ENCODE measurements around the gene PRG3. TPM values are rescaled to one million over a fixed set of nuclear protein-coding genes. Genes with fewer than 3 reads are reported as not detected.
"Not testable (repeated sequence)": the region's sequence is repeated elsewhere in the genome, so short reads cannot be mapped to it uniquely, and the experiment has no call there.

The PRG3 gene
- total RNA-seq, 2 experiments from 2014 or later: not detected

- no peaks in the 10 kb centered on the region for H3K36me3 Mint-ChIP-seq (ENCODE audit: low read depth)
- H3K27me3 Mint-ChIP-seq (ENCODE audit: low read depth): peaks cover 9% of the 10 kb centered on the region
- ATAC-seq: no peak
- POLR2A ChIA-PET: no interaction called here
- DNase-seq: no peak
- H3K27ac Mint-ChIP-seq: no peak overlapping the region
- no peak overlapping the region for H3K4me3 Mint-ChIP-seq
- no peaks in the 10 kb centered on the region for H3K9me3 Mint-ChIP-seq (ENCODE audit: insufficient read depth)
- CTCF ChIA-PET: interaction anchor here (0.6 to 1.5 kb wide), 5 partner anchors 115 to 502 kb away, joined by 3 to 4 read pairs (median 3); no protein-coding TSS in a partner anchor
- H3K4me1 Mint-ChIP-seq (ENCODE audit: low read depth): peaks cover 3% of the 10 kb centered on the region
These were observed 38.2 kb downstream of the PRG3 start for GRCh38 chr11:57342702-57343101.

GRCh38 chr11:57341250-57341808 is 39.6 kb downstream of the PRG3 start:
- Mint-ChIP-seq H3K4me1 (ENCODE audit: low read depth) (peaks cover 7% of the 10 kb centered on the region), H3K27me3 (ENCODE audit: low read depth) (peaks cover 9% of the 10 kb centered on the region)
- CTCF ChIA-PET: no interaction called here

GRCh38 chr11:57340039-57340615 is 40.8 kb downstream of the PRG3 start:
- no peaks in the 10 kb centered on the region for H3K36me3 Mint-ChIP-seq (ENCODE audit: low read depth)
- ChIA-PET CTCF (no interaction called here), POLR2A (no interaction called here)
- no peaks in the 10 kb centered on the region for H3K9me3 Mint-ChIP-seq (ENCODE audit: insufficient read depth)
- ATAC-seq (no peak), DNase-seq (no peak)
- H3K27ac Mint-ChIP-seq: no peak overlapping the region
- H3K4me1 Mint-ChIP-seq (ENCODE audit: low read depth): peaks cover 11% of the 10 kb centered on the region
- H3K4me3 Mint-ChIP-seq: no peak overlapping the region
- peaks cover 9% of the 10 kb centered on the region for H3K27me3 Mint-ChIP-seq (ENCODE audit: low read depth)

More at GRCh38 chr11:57341250-57341808, 39.6 kb downstream of the PRG3 start:
- Mint-ChIP-seq H3K9me3 (ENCODE audit: insufficient read depth) (no peaks in the 10 kb centered on the region), H3K27ac (no peak overlapping the region), H3K36me3 (ENCODE audit: low read depth) (no peaks in the 10 kb centered on the region), H3K4me3 (no peak overlapping the region)
- DNase-seq: no peak
- no peak for ATAC-seq
- POLR2A ChIA-PET: no interaction called here

GRCh38 chr11:57339328-57339727 is 41.6 kb downstream of the PRG3 start:
- peaks cover 6% of the 10 kb centered on the region for H3K36me3 Mint-ChIP-seq (ENCODE audit: low read depth)
- DNase-seq (no peak), ATAC-seq (no peak)
- POLR2A ChIA-PET: interaction anchor here (1.0 kb wide), 1 partner anchor 14 kb away, joined by 3 read pairs; the partner anchor contains the start of gene TNKS1BP1
- no peak overlapping the region for H3K4me3 Mint-ChIP-seq
- H3K9me3 Mint-ChIP-seq (ENCODE audit: insufficient read depth): no peaks in the 10 kb centered on the region
- CTCF ChIA-PET: interaction anchor here (1.0 kb wide), 2 partner anchors 118 to 154 kb away, joined by 3 to 4 read pairs; no protein-coding TSS in a partner anchor
- no peak overlapping the region for H3K27ac Mint-ChIP-seq
- H3K27me3 Mint-ChIP-seq (ENCODE audit: low read depth): peaks cover 9% of the 10 kb centered on the region
- peaks cover 18% of the 10 kb centered on the region for H3K4me1 Mint-ChIP-seq (ENCODE audit: low read depth)

- Mint-ChIP-seq H3K4me1 (ENCODE audit: low read depth) (peaks cover 30% of the 10 kb centered on the region), H3K36me3 (ENCODE audit: low read depth) (peaks cover 17% of the 10 kb centered on the region), H3K27ac (no peak within 1 kb of the TSS), H3K9me3 (ENCODE audit: insufficient read depth) (no peaks in the 10 kb centered on the region), H3K27me3 (ENCODE audit: low read depth) (peaks cover 9% of the 10 kb centered on the region), H3K4me3 (no peak within 1 kb of the TSS)
- ATAC-seq: no peak
- no peak for DNase-seq
- POLR2A ChIA-PET: interaction anchor here (0.6 to 0.8 kb wide), 2 partner anchors 13 to 404 kb away, joined by 3 read pairs; partner anchors contain the start of genes SELENOH and TNKS1BP1
- CTCF ChIA-PET: interaction anchor here (0.9 to 1.4 kb wide), 4 partner anchors 10 to 155 kb away, joined by 3 to 4 read pairs (median 3); no protein-coding TSS in a partner anchor
These were observed 42.8 kb downstream of the PRG3 start, which contains the start of gene P2RX3 for GRCh38 chr11:57338142-57338541. TSS of gene P2RX3 (plus strand) at chr11:57338352. CDS start at chr11:57338551, 199 bp downstream.

GRCh38 chr11:57336856-57337255 is 44.1 kb downstream of the PRG3 start:
- CTCF ChIA-PET: interaction anchor here (0.9 to 2.9 kb wide), 3 partner anchors 9 to 304 kb away, joined by 3 to 14 read pairs (median 6); no protein-coding TSS in a partner anchor
- H3K4me1 Mint-ChIP-seq (ENCODE audit: low read depth): peaks cover 32% of the 10 kb centered on the region
- ATAC-seq; H3K9me3 Mint-ChIP-seq (ENCODE audit: insufficient read depth); H3K27ac Mint-ChIP-seq; H3K27me3 Mint-ChIP-seq (ENCODE audit: low read depth); DNase-seq: not testable (repeated sequence)
- H3K36me3 Mint-ChIP-seq (ENCODE audit: low read depth): peaks cover 28% of the 10 kb centered on the region
- POLR2A ChIA-PET: interaction anchor here (2.2 to 3.5 kb wide), 2 partner anchors 12 to 16 kb away, joined by 9 to 55 read pairs; partner anchors contain the start of gene TNKS1BP1
- H3K4me3 Mint-ChIP-seq: peak overlapping the region; percentile 92

- ChIA-PET CTCF (interaction anchor here (1.4 to 2.9 kb wide), 2 partner anchors 10 to 122 kb away, joined by 6 to 14 read pairs; no protein-coding TSS in a partner anchor), POLR2A (interaction anchor here (1.4 to 3.5 kb wide), 4 partner anchors 11 to 25 kb away, joined by 5 to 55 read pairs (median 8); partner anchors contain the start of gene TNKS1BP1)
- DNase-seq: peak; percentile 57
- Mint-ChIP-seq H3K4me1 (ENCODE audit: low read depth) (peaks cover 35% of the 10 kb centered on the region), H3K27me3 (ENCODE audit: low read depth) (peaks cover 9% of the 10 kb centered on the region), H3K36me3 (ENCODE audit: low read depth) (peaks cover 35% of the 10 kb centered on the region), H3K4me3 (peak overlapping the region; percentile 92), H3K9me3 (ENCODE audit: insufficient read depth) (no peaks in the 10 kb centered on the region), H3K27ac (peak overlapping the region; percentile 99)
- peak; percentile 34 for ATAC-seq
These were observed 44.8 kb downstream of the PRG3 start for GRCh38 chr11:57336111-57336666.

GRCh38 chr11:57335343-57336110 is 45.4 kb downstream of the PRG3 start, which contains the start of gene SSRP1:
TSS of gene SSRP1 (minus strand) at chr11:57335892. CDS start at chr11:57335121, 771 bp downstream.
- no peaks in the 10 kb centered on the region for H3K9me3 Mint-ChIP-seq (ENCODE audit: insufficient read depth)
- peaks cover 39% of the 10 kb centered on the region for H3K4me1 Mint-ChIP-seq (ENCODE audit: low read depth)
- H3K27ac Mint-ChIP-seq: peak within 1 kb of the TSS; percentile 99
- POLR2A ChIA-PET: interaction anchor here (0.8 to 3.5 kb wide), 6 partner anchors 10 to 406 kb away, joined by 3 to 55 read pairs (median 6); partner anchors contain the start of genes SELENOH and TNKS1BP1
- ATAC-seq: peak; percentile 96
- peak; percentile 90 for DNase-seq
- peaks cover 41% of the 10 kb centered on the region for H3K36me3 Mint-ChIP-seq (ENCODE audit: low read depth)
- CTCF ChIA-PET: interaction anchor here (1.0 to 2.9 kb wide), 5 partner anchors 10 to 192 kb away, joined by 3 to 19 read pairs (median 5); partner anchors contain the start of genes SLC43A1 and TNKS1BP1
- peak within 1 kb of the TSS; percentile 92 for H3K4me3 Mint-ChIP-seq
- peaks cover 7% of the 10 kb centered on the region for H3K27me3 Mint-ChIP-seq (ENCODE audit: low read depth)

GRCh38 chr11:57335023-57335342 is 46.0 kb downstream of the PRG3 start:
- DNase-seq (no peak), ATAC-seq (no peak)
- Mint-ChIP-seq H3K36me3 (ENCODE audit: low read depth) (peaks cover 46% of the 10 kb centered on the region), H3K27ac (peak overlapping the region; percentile 99), H3K4me1 (ENCODE audit: low read depth) (peaks cover 42% of the 10 kb centered on the region), H3K27me3 (ENCODE audit: low read depth) (peaks cover 7% of the 10 kb centered on the region), H3K4me3 (peak overlapping the region; percentile 92), H3K9me3 (ENCODE audit: insufficient read depth) (no peaks in the 10 kb centered on the region)
- CTCF ChIA-PET: interaction anchor here (1.0 to 2.9 kb wide), 5 partner anchors 10 to 192 kb away, joined by 3 to 19 read pairs (median 5); partner anchors contain the start of genes SLC43A1 and TNKS1BP1
- POLR2A ChIA-PET: interaction anchor here (0.5 to 3.5 kb wide), 8 partner anchors 10 to 620 kb away, joined by 3 to 55 read pairs (median 4); partner anchors contain the start of genes SELENOH and TNKS1BP1

- no peak overlapping the region for H3K4me3 Mint-ChIP-seq
- ATAC-seq (no peak), DNase-seq (no peak)
- H3K27ac Mint-ChIP-seq: no peak overlapping the region
- no peaks in the 10 kb centered on the region for H3K9me3 Mint-ChIP-seq (ENCODE audit: insufficient read depth)
- peaks cover 67% of the 10 kb centered on the region for H3K36me3 Mint-ChIP-seq (ENCODE audit: low read depth)
- peaks cover under 1% of the 10 kb centered on the region for H3K27me3 Mint-ChIP-seq (ENCODE audit: low read depth)
- peaks cover 52% of the 10 kb centered on the region for H3K4me1 Mint-ChIP-seq (ENCODE audit: low read depth)
- CTCF ChIA-PET: interaction anchor here (0.6 to 2.8 kb wide), 2 partner anchors 7 to 54 kb away, joined by 3 to 19 read pairs; partner anchors contain the start of gene TNKS1BP1
- POLR2A ChIA-PET: no interaction called here
These were observed 48.1 kb downstream of the PRG3 start for GRCh38 chr11:57332694-57333440.
